ENCODE measurements around the gene CNTN4.

DNA sequence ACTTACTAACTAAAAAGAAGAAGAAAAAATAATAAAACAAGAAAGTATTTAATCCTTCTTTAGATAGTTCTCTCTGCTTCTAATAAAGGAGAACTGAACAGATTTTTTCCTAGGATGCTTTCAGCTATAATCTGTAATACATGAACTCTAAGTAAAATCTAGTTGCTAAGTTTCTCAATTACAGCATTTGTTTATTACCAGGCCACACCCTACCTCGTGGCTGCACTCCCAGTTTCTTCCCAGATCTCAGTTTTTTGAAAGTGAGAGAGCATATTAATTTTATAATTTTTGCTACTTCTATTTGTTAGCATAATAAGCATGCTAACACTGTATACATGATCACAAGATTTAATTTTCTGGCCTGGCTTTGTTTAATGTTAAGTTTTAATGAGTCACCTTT lies 753.2 kb downstream of the CNTN4 start:
- TF ChIP-seq CTCF (optimal IDR thresholded peaks at IDR 0.05 in 1 of 3, IDR thresholded peaks at IDR 0.05 in 1 of 3, conservative IDR thresholded peaks at IDR 0.05 in 1 of 3; ENCODE audit: extremely low read depth in 1 of 3, insufficient read depth in 2 of 3, low read length in 3 of 3) (no peak), EZH2 (IDR thresholded peaks at IDR 0.05; ENCODE audit: low read length) (no peak)

All from keratinocyte (primary cell).